Sciatic nerve (tissue), 2 donors: Measurements from ENCODE around the gene VCX3A. TPM values are rescaled to one million over a fixed set of nuclear protein-coding genes. Genes with fewer than 3 reads are reported as not detected.
"Not testable (repeated sequence)": the region's sequence is repeated elsewhere in the genome, so short reads cannot be mapped to it uniquely, and the experiment has no call there.

Experiments
- ATAC-seq: fragments of 200-7000 bp; cut with Tn5 transposase; one replicate; pipeline ENCODE4 v1.9.1; 2020; ENCODE audit warnings: mild to moderate bottlenecking, moderate library complexity
- DNase-seq: peaks from one replicate; pipeline ENCODE4 v3.0.0-alpha.2; 2020; ENCODE audit warnings: low spot score
- intact Hi-C: fragments of 100-400 bp; cut with DNase I; formaldehyde crosslinking; loops from one replicate; pipeline ENCODE4 v1.14.2; 2022
- total RNA-seq: library from RNA; stranded (reverse); fragmentation: NEBNext Ultra II Directional; extraction: Animal tissue kit (Norgen Biotek cat#: 25700); gene quantifications from one replicate; pipeline ENCODE4 v1.2.1, GENCODE V29; 2021
- donor health status: DM: no; HTN: no; CAD: no.
- donor health status: DM: no; HTN: no; CAD: no.

VCX3A gene
- not detected for total RNA-seq

DNA sequence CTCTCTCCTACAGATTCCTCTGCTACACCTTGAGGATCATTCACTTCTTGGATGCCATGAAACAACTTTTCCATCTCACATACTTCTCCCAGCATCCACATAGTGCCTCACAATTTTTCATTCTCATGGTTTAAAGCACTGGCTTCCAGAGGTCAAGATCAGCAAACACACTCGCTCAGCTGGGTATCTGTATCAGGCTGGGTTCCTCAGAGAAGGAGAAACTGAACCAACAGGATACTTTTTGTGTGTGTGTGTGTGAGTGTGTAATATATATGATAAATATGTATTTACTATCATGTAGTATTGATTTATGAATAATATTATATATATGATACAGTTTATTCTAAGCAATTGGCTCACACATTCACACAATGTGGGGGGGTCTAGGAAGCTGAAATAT lies at the start of gene VCX3A:
TSS of gene VCX3A (minus strand) at position 101 of the 400 bp plus-strand sequence. CDS start 621 bp downstream, outside the sequence.
- DNase-seq, intact Hi-C loops, ATAC-seq: not testable (repeated sequence)

DNA sequence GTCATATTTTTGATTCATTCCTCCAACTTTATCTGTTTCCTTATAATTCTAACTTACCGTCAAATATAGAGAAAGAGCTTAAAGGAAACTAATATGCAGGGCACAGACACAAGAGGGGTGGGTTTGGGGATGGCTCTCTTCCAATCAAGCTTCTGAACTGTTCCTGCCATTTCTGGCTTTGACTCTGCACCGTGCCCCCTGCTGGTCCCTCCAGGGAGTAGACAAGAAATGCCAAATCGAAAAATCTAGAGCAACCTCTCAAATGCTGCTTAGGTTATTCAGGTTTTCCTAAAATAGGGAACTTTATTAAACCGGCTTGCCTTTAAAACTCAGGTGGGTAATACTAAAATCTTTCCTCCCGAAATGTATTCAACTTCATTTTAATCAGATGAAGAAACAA lies 39.8 kb upstream of the VCX3A start:
- ATAC-seq, result no peak
- intact Hi-C loops, result no loop called here
- no peak for DNase-seq

DNA sequence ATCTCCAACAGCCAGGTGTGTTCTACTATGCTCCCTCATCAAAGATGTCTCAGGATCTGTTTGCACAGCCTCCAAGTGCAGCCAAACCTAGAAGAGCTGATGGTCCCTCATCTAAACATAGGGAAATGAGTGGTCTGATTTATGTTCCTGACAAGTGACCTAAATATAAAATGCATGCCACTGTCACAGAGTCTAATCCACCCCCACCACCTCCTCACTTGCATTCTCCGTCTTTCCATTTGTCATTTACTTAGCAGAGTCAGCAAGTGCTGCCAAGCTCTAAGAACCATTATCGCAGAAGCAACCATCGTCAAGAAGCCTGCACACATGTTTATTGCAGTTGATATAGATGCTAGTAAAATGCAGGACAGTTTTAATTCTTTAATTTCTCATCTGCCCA lies 33.1 kb upstream of the VCX3A start:
- no peak for ATAC-seq
- no peak for DNase-seq
- intact Hi-C loops, result no loop called here

DNA sequence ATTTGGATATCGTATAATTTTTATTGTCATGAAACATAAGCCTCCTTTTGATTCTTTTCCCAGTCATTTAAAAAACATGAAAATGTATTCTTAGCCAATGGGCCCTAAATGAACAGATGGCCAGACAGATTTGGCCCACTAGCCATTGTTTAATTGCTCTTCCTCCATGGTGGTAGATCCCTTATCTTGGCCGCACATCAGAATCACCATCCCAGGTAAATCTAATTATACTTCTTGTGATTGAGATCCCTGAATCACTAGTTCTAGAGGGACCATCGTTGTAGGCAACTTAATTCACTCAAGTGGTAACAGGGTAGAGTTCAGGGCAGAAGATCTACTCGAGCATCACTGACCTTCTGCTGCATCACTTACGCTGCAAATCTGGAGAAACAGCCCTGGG lies 24.1 kb upstream of the VCX3A start:
- ATAC-seq (no peak), DNase-seq (no peak)
- intact Hi-C loops, result no loop called here

DNA sequence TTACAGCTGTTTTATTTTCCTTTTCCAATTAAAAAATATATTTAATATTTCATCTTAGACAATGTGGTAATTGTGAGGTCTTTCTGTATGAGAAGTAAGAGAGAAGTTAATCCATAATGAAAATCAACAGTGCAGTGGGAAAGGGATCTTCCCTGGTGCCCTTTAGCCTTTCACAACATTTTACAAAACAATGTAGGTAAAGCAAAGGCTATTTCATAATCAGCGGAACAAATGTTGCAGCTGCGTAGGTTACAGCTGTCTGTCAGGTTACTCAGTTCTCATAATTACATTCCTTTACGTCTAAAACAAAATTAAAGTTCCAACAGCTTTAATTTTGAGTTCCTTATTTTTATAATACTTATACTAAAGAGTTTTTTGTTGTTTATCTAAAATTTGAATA lies 22.8 kb upstream of the VCX3A start:
- ATAC-seq (no peak), DNase-seq (no peak)
- intact Hi-C loops, result no loop called here

DNA sequence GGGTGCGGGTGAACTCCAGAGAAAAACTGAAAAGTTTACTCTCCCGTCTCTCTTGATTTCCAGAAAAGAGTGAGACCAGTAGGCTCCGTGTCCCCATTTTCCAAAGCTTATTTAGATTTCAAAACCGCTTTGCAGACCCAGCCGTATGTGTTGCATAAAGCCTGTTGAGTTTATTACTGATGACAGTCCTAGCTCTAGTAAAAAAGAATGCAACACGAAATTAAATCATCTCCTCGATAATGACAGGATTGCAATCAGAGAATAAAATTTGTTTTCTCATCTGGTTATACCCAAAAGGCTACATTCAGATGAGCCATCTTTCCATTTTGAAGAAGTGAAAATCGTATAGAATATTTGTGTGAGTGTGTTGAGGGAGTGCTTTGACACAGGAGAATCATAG lies 16.1 kb upstream of the VCX3A start:
- ATAC-seq, result no peak
- no peak for DNase-seq
- intact Hi-C loops, result no loop called here

DNA sequence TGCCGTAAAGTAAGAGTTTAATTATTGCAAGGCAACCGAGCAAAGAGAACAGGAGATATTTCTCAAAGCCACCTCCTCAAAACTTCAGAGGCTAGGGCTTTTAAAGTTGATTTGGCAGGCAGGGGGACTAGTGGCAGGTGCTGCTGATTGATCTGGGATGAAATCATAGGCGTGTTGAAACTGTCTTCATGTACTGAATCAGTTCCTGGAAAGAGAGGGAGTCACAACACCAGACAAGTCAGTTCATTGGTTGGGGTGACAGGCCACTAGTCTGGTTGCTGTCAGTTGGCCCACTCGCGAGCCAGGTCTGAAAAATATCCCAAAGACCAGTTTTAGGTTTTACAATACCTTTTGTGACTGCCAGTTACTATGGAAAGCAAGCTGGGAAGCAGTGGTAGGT lies 10.8 kb upstream of the VCX3A start:
- intact Hi-C loops, result no loop called here
- DNase-seq (no peak), ATAC-seq (no peak)

DNA sequence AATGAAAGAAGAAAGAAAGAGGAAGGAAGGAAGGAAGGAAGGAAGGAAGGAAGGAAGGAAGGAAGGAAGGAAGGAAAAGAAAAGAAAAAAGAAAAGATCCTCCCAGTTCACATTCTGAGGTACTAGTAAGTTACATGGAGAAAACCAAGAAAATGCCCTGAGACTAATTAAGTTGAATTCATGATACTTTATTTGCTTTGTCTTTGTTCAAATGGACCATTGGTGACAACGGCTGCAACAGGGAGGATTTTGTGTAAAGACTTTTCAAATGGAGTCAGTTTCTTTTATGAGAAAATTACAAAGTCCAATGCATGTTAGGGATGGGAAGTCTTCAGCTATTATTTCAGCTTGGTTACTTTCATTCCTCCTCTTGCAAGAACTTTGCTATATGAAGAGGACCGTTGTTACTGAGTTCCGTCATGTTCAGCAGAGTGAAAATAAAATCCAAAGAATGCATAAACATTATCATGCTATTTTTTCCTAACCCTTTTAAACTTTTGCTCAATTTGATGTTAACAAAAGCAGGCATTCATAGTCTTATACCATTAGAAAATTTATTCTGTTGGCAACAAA lies 8.3 kb downstream of the VCX3A start:
- DNase-seq, result no peak
- intact Hi-C loops, result no loop called here
- ATAC-seq, result no peak

DNA sequence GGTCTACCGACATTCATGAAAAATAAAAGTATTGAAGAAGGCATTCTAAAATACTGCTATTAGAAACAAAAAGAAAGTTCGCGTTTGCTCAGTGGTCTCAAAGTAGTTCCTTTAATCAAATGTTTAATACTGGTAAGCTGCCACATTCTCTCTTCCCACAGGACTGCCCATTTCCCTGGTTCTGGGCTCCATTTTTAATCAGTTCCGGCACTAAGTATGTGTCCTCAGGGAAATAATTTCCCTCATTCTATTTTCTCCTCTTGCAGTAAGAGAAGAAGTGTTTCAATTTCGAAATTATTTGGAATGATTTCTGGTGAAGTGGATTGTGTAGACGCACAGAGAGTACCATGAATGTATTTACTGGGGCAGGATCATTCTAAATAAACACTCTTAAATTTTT lies 17.5 kb downstream of the VCX3A start:
- intact Hi-C loops, result no loop called here
- DNase-seq (no peak), ATAC-seq (no peak)

DNA sequence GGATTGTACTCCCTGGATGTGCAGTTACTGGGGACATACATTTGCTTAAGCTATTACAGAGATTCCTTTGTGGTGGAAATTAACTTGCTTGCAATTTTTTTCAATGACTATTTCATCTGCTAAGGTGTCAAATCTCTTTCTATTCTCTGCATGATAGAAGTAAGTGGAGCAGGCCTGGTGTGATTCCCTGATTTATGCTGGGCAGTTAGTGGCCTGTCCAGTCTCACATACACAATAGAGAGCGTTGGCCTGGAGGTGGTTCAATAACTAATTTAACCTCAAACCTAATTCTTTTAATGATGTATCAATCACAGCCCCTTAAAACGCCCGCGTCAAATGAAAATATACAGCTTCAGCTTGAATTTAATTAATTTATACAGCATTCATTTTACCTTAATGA lies 28.5 kb downstream of the VCX3A start:
- no peak for ATAC-seq
- intact Hi-C loops, result no loop called here
- no peak for DNase-seq

DNA sequence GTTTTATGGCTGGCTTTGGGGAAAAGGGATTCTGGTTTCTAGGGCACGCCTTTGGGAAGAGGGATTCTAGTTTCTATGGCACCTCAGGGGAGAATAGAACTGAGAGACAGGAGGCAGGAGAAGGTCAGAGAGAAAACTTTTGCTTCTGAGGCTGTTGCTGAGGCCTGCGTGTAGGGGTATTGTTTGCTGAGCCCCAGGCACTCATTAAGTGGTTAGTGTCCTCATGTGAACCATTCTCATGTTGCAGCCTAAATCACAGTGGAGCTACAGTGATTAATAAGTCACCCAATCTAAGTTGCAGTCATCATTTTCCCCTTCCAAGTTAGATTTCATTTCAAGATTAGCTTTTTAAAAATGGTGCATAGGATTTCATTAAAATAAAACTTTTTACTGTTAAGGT lies 29.0 kb downstream of the VCX3A start:
- DNase-seq (no peak), ATAC-seq (no peak)
- intact Hi-C loops, result no loop called here

DNA sequence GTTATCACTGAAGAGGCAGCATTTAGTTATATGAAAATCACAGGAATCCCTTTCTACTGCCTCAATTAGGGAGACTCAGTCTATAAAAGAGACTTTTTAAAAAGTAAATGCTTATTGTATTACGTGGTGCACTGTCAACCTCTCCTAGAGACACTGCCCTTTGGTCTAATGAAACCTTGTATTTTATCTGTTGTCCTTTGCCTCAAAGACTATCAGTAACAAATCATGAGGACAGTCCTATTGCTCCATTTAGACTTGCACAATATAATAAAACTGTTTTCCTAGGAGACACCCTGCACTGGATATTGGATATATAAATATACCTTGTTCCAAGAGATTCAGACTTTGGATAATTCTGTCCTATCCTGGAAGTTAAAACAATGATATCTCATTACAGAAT lies 34.2 kb downstream of the VCX3A start:
- no peak for ATAC-seq
- intact Hi-C loops, result no loop called here
- no peak for DNase-seq

DNA sequence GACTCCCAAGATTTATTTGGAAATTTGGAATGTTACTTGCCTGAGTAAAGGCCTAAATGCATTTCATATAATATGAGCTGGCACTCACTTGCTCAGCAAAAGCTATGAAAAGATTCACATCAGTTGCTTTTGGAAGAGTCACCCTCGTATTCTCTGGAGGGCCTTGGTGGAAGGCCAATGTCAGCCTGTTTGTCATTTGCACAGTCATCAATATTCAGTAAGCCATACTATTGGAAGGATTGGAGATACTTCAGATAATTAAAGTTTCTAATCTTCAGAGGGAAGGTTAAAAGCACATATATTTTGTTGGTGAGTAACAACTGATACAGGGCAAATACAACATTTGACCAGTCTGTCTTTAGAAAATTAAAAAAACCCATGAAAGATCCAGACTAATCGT lies 36.6 kb downstream of the VCX3A start:
- intact Hi-C loops, result no loop called here
- ATAC-seq, result no peak
- no peak for DNase-seq
